HG03457 (cell line): ENCODE results near the gene JPH2.
A peak's percentile ranks its signal among the peaks of the same experiment; 100 is the strongest.
"Not testable (repeated sequence)": the region's sequence is repeated elsewhere in the genome, so short reads cannot be mapped to it uniquely, and the experiment has no call there.

ENCODE experiments used
- ATAC-seq: cut with Tn5 transposase; IDR thresholded peaks from one replicate; pipeline ENCODE4 v1.9.1; 2021; ENCODE audit warnings: moderate number of reproducible peaks; ENCODE audit not compliant: unreplicated experiment

The JPH2 gene

DNA sequence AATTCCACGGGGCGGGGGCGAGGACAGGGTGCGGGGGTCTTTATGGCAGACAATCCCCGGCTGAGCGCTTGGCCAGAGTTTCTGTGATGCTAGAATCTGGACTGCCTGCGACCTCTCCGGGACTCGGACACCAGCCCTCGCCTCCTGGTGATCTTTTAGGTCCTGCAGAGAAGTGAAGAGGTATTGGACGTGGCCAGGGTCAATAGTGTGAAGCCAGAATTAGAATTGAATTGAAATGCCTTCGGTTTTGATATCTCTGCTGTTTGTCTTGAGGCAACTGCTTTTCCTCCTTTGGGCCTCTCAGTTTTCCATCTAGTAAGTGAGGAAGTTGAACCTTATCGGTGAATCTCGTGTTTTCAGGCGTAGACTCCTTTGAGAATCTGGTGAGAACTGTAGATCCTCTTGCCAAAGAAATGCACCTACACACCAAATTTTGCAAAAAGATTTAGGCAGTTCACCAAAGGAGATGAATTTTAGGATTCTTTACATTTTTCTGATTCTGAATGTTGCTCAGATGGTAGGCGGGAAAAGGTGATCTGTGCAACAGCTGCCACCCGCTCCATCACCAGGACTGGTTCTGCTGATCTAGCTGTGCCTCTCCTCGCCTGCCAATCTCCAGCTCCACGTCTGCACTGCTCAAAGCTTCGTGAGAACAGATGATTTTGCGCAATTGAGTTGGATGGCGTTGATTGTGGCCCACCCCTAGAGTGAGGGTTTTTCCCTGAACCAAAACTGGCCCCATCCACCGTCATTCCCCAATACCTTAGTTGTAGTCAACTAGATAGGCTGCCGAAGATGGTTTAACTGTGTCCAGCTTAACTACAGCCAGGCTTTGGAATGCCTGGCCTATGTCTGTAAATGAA lies 24.4 kb upstream of the JPH2 start:
- ATAC-seq = no peak

DNA sequence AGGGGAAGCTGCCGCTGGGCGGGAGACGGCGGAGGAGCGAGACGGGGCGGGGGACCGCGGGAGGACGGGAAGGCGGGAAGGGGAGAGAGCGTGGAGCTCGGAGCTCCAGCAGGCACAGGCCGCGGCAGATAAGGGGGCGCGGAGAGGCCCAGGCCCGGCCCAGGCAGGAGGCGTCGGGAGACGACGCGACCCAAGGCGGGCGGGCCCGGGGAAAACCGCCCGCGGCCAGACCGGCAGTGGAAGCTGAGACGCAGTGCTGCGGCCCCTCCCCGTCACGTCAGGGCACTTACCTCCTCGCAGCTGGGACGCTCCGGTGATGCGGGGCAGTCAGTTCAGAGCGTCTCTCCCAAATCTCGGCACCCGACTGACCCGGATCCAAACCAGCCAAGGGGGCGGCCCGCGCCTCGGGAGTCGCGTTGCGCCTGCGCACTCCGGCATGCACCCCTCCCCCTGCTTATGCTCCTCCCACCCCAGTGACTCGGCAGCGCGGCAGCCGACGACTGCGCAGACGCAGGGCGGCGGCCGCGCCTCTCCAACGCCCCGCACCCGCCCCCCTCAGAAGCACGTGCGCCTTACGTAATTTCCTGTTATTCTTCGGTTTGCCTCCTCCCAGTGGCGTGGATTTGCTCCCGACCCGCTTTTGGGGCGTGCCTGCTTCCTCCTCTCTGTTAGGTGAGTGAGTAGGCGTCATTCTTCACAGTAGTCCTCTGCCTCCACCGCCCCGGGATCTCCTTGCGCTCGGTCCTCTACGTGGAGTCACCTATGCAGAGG lies 23.6 kb upstream of the JPH2 start, which contains the start of gene OSER1:
Gene OSER1, minus strand, starts transcription at position 366 of the 771 bp plus-strand sequence. CDS start 3,814 bp downstream, outside the sequence.
- ATAC-seq = peak; percentile 65

DNA sequence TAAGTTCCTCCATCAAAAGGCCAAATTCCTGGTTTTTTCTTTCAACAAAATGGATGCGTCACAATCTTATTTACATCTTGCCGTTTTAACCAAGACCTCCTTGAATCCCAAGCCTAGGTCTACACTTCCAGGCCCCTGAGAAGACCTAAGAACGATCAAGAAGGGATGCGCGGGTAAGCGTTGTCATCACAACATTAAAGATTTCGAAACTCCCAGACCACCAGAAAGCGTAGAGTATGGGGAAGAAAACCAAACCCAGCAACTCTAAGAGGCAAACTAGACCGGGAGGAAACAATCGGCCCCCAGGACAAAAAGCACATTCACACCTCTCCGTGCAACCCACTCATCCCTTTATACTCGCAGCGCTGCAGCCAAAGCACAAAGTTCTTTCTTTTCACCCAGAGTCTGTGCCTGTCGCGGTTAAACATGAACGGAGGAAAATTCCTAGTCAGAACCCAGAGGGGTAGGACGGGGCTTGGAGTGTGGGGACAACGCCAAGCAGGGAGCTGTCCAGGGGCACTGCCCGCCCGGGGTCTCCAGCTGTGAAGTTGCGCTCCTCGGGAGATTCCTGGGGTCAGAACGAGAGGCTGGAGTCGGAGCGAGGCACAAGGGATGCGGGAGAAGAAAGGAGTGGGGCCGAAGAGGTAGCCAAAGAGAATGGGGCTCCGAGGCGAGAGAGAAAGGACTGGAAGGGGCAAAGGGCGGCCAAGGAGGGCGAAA lies 22.9 kb upstream of the JPH2 start:
- ATAC-seq = no peak

DNA sequence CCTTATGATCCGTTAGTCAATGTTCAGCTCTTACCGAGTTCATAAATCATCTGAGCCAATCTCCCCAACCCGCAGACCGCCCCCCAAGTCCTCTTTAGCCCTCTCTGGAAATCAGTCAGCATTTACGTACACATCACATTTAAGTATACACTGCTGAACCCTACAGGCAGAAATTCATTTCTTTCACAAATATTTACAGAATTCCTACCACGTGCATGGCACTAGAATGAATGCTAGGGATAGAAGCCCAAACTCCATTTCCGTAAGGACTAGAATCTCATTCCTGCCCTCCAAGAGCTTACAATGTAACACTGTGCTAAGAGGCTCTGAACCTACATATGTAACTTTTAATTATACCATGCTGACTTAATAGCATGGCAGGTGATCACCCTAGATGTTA lies 21.8 kb upstream of the JPH2 start:
- no peak for ATAC-seq

DNA sequence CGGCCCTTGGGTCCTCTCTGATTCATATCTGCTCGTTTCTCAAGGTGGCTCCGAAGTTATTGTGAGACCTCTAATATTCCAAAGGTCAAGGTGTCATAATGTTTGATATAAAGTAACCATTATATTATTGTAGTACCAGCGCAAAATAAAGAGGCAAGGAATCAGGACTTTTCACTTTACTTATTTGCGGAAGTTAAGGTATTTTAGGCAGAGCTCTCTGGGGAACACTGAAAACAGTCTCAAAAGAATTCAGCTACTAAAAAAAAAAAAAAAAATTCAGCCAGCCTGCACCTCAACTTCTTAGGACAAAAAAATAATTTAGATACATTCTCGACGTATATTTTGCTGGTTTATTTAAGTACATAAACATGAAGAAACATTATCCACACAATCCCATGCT lies 21.2 kb upstream of the JPH2 start:
- no peak for ATAC-seq

DNA sequence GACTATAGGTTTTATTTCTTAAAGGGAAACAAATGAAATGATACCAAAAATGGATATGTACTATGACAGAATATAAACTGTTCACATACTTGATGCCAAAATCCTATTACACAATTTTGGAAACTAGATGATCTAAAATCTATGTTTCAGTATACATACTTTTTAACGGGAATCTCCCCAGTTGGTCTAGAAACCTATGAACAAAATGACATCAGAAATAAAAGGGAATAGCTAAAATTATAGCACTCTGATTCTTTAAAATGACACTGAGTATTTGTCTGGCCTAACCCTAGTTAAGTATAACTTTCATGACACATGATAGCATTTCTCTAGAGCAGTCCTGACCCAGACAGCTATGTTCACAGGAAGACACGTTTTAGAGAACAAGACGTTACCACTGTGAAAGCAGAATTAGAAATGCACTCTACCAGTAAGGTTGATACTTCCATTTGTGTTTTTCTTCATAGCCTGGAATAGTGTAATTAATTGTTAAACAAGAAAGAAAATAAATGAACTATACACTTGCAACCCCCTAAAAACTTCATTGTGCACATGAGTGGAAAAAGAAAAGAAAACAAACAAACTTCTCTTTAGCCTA lies 20.2 kb upstream of the JPH2 start:
- no peak for ATAC-seq

DNA sequence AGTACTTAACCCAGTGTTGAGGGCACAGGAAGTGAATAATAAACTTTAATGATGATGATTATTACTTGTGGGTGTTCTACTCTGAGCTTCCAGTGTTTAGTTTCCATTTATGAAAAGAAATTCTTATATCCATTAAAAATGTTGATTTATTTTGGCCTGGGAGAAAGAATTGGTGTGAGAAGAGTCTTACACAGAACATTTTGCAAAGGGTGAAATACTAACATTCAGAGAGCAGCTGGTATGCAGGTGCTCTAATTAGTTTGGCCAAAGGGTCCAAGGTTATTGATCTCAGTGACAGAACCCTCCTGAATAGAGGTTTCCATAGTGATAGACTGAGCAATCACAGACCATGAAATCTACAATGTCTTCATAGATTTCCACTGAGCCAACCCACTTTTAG lies 19.1 kb upstream of the JPH2 start:
- no peak for ATAC-seq

DNA sequence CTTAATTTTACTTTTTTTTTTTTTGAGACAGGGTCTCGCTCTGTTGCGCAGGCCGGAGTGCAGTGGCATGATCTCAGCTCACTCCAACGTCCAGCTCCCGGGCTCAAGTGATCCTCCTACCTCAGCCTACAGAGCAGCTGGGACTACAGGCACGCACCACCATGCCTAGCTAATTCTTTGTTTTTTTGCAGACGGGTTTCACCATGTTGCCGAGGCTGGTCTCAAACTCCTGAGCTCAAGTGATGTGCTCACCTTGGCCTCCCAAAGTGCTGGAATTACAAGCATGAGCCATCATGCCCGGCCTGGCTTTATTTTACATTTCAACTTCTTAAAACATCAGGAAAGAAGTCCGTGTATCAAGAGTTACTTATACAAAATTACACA lies 17.8 kb upstream of the JPH2 start:
- no peak for ATAC-seq

DNA sequence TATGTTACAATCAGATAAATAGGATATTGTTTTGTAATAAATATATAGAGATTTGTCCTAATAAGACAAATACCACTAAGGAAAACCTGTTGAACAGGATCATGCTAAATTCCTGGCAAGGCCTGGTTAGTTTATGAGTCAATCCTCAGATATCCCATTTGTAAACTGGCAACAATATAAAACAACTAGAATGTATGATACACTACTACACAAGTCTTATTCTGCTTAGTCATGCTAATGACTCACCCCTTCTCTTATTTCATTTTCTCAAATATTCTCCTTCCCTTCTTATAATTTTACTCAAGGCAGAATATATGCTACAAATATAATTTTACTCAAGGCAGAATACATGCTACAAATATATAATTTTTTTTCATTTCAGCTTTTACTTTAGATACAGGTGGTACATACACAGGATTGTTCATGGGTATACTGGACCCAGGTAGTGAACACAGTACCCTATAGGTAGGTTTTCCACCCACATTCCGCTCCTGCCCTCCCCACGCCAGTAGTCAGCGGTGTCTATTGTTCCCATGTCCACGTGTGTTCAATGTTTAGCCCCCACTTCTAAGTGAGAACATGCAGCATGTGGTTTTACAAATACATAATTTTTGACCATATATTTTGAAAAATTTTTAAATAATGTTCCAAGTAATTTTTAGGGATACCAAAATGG lies 17.3 kb upstream of the JPH2 start:
- ATAC-seq = no peak

DNA sequence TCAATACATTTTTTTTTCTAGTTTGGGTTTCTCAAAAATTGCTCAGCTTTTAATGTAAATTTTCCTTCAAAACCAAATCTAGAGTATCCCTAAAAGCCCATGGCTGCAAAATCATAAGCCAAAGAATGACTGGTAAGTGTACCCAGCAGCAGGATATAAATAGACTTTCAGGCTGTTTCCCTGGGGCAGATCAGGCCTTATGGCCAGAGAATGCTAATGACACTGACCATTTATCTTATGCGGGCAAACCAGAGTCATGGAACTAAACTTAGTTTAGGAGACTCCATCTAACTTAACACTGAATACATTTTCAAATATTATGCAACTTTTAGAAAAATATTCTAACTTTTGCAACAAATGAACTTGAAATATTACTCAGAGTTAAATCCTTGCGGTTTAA lies 16.2 kb upstream of the JPH2 start:
- ATAC-seq = no peak

DNA sequence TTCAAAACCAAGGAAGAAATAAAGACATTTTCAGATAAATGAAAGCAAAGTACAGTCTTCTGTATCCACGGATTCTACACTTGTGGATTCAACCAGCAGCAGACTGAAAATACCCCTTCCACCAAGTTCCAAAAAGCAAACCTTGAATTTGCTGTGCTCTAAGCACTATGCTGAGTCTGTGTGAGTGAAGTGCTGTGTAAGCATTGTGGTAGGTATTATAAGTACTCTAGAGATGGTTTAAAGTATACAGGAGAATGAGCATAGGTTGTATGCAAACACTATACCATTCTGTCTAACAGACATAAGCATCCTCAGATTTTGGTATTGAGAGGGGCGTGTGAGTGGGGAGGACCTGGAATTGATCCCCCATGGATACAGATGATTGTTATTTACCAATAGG lies 14.0 kb upstream of the JPH2 start:
- ATAC-seq = no peak

DNA sequence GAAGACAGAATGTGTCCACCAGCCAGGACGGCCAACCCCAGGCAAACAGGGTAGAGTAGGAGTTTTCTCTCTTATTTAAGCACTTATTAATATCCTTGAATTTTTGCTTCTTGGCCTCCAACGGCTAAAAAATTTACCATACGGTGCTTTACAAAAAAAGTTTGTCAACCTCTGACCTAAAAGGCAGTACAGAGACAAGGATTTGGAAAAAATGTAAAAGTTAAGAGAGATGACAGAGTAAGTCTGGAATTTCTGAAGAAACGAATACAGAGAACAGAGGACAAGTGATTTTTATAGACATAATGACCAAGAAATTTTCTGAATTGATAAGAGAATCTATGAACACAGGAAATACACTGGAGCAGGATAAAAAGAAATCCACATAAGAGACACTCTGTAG lies 13.4 kb upstream of the JPH2 start:
- ATAC-seq = no peak

DNA sequence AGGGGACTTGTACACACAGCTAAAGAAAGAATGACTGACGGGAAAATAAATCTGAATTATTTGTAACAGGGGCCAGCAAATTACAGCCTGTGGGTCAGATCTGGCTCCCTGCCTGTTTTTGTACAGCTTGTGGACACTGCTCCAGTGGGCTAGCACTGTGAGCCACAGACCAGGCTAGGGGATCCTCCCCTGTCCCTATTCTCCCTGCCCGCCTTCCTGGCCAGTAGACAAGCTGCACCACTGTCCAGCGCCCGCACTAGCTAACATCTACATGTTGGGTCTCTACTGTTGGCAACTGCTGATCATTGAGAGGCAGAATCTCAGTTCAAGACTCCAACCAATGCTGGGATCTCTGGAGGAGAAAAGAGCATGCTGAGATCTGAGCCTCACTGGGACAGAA lies 12.9 kb upstream of the JPH2 start:
- ATAC-seq = no peak

DNA sequence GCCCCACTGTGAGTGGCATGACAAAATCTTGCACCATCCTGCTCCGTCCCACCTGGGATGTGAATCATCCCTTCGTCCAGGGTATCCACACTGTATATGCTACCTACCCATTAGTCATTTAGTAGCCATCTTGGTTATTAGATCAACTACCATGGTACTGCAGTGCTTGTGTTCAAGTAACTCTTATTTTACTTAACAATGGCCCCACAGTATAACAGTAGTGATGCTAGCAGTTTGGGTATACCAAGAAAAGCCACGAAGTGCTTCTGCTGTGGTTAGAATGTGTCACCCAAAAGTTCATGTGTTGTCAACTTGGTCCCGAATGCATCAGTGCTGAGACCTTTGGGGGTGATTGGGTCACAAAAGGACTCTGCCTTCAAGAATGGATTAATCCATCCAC lies 11.9 kb upstream of the JPH2 start:
- ATAC-seq = no peak

DNA sequence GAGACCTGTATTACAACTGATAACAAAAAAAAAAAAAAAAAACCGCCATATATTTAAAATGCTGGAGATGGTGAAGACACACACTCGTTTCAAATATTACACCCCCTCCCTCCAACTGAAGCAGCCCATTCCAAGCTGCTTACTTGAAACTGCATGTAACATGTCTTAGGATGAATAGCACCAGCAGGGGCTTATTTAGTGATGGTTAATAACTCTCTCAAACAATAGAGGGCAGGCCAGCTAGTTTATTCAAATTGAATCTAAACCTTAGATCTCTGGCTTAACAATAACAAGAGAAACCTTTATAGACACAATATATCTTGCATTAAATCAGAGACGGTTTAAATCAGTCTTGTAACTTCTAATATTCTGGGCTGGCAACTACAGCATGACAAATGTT lies 9.3 kb upstream of the JPH2 start:
- no peak for ATAC-seq

DNA sequence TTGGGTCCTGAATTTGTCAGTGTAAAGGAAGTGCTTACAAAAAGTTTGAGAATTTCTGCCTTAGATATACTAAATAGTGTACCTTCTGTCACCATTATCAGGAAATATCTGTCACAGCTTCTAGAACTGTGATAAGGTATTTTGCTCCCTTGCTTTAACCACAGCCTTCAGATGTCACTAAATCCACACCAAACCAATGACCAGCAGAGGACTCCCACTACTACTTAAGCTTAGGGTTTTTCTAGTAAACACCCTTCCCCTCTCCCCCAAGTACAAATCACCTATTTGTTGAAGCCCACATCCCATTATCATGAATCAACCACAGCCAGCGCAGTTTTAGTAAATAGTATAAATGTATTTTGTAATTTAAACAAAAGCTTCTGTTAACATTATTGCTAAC lies 8.6 kb upstream of the JPH2 start:
- ATAC-seq = no peak

DNA sequence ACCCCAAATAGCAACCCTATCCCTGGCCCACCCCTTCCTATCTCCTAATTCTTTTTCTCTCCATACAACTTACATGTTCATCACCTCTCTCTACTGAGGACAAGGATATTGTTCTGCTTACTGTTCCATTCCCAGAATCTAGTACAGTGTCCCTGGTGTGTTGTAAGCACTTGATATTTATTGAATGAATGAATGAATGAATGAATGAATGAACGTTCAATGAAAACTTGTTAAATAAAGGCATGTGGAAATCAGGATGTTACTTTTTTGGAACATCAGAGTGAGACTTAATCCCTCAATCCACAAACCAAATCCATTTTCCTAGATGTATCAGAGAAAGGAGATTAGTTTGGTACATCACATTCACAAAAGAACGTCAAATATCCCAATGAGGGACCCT lies 6.8 kb upstream of the JPH2 start:
- ATAC-seq = no peak

DNA sequence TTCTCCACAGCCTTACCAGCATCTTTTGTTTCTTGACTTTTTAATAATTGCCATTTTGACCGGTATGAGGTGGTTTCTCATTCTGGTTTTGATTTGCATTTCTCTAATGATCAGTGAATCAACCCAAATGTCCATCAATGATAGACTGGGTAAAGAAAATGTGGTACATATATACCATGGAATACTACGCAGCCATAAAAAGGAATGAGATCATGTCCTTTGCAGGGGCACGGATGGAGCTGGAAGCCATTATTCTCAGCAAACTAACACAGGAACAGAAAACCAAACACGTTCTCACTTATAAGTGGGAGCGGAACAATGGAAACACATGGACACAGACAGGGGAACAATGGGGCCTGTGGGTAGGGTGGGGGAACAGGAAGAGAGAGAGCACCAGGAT lies 4.7 kb upstream of the JPH2 start:
- ATAC-seq = not testable (repeated sequence)

DNA sequence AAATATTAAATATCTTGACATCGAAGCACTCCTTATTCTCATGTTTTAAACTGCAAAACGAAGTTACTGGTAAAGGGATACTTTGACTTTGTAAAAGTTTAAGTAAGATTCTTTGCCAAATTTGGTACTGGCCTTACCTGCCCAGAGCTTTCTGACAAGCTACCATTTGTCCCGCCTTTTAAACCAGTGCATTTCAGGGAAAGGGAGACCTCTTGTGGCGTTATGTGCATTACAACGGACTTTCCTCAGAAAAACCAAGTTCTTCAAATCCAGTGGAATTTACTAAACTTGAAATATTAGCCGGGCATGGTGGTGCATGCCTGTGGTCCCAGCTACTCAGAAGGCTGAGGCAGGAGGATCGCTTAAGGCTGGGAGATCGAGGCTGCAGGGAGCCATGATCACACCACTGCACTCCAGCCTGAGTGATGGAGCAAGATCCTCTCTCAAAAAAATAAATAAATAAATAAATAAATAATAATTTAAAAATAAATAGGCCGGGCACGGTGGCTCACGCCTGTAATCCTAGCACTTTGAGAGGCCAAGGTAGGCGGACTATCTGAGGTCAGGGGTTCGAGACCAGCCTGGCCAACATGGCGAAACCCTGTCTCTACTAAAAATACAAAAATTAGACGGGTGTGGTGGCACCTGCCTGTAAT lies 3.3 kb upstream of the JPH2 start:
- ATAC-seq = not testable (repeated sequence)

DNA sequence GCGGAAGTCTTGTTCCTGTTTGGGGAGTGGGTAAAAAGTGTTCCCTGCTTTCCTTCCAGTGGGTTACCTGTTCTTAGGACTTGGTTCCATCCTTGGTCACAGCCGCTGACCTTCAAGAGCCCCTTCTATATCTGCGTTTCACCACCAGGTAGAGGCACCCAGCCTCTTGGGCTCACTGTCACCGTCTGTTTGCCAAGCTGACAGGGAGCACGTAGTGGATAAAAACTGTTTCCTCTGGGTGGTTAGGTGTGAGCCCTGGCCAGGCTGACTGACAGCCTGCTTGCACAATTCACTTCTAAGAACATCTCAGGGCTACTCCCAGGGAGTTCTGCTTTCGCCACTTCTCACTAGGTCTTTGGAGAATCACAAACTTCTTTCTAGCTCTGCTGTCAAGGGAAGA lies 1.8 kb upstream of the JPH2 start:
- no peak for ATAC-seq
